ENCODE data around the gene FAM120A.

The FAM120A gene

DNA sequence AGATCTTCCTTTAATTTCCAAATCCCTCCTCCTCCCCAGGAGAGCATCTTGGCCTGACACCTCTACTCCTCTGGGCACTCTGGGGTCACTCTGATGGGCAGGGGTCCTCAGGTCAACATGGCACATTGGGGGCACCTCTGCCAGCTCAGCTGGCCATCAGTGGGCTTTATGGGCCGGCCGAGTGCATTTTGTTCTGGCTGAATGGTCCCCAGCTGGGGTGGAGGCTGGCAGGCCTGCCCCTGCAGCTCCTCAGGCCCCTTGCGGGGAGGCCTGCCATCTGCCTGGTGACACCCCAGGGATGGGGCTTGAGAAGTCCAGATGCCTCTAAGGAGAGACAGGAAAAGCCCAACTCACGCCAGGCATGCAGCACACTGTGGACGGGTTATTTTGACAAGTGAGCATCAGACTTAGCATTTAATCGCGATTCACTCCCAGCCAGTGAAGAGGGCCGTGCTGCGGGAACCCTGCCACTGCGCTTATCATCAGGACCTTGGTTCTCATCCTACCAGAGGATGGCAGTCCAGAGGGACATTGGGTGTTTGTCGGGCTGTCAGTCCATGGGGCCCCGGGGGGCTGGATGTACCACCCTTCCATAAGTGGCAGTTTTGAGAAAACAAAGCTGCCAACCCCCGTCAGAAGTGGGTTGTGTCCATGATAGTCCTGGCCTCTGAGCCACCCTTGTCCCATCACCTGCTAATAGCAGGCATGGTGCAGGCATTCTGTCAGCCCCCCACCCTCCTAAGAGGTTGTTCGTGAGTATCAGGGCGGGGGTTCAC is 146.6 kb downstream of the FAM120A start:
- no peak for DNase-seq

DNA sequence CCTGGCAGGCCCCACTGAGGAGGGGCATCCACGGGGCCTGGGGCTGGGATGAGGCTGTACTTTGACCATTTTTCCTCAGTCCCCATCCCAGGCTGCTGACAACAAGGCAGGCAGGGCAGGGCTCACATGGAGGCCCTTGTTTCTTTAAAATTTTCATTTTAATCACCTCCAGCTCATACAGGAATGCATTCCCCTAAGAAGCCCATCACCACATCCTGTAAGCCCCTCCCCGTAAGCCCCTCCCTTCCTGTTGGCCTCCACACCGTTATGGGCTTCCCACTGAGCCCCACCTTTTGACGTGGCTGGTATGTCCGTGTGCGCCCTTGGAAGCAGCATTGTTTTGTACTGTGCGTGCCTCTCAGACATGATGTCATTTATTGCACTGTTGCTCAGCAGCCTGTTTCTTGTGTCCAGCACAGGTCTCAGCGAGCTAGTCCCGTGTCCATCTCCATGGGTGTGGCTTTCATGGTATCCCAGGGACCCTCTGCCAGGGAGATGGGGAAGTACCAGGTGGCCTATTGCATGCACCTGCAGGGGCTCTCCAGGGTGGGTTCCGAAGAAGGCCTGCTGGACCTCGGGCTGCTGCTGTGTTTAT is 147.3 kb downstream of the FAM120A start:
- no peak for DNase-seq

- peak; percentile 27 for DNase-seq
Measured at GRCh38 chr9:93599571-93600403, 148.3 kb downstream of the FAM120A start.

- DNase-seq = peak; percentile 85
Measured at GRCh38 chr9:93600504-93600903, 149.0 kb downstream of the FAM120A start.

DNA sequence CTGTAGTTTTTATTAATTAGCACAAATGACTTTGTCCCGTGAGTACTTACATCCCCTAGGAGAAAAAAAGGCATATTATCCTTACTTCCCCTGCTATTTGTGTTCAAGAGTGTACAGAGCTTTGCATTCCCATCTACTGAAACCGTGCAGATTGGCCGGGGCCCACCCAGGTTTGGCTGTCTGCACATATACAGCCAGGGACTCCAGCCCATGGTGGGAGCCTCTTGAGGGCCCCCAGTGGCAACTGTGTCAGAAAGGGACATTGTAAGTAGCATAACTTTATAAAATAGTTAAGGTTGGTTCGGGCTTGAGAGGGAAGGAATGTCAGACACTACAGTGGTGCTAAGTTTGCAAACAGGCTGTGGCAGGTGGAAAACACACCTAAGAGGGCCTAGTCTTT is 149.6 kb downstream of the FAM120A start:
- DNase-seq = no peak

GRCh38 chr9:93601666-93602065 is 150.2 kb downstream of the FAM120A start:
- no peak for DNase-seq

DNA sequence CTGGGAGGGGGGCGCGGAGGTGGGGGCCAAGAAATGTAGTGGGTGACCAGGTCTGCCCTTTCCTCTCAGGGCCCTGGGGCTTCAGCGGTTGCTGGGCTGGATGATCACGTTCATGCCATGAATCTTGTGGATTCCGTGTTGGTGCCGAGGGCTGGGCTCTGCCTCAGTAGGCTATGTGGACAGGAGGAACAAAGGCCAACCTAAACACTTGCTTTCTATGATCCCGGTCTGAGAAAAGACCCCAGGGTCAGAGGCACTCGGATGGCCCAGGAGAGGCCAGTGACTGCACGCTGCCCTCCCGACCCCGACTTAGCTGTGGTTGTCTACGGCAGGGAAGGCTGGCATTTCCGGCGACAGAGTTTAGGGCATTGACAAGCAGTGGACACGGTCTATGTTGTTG is 151.5 kb downstream of the FAM120A start:
- DNase-seq = no peak

DNA sequence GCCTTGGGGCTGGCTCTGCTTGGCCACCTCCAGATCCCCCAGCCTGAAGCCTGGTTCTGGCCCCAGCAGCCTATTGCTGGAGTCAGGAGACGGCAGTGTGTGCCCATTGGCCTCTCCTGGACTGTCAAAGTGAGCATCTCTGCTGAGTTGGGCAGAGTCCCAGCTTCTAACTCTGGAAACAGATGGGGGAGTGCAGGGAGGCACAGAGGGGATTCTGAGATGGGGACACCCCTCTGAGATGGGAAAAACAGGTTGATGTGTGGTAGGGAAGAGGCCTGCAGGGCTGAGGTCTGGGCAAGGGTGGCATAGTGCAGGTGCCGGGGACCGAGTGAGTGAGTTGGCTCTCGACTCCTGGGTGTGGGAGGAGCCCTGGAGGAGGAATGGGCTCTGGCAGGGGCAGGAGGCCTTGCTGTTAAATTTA is 152.4 kb downstream of the FAM120A start:
- DNase-seq = no peak

- no peak for DNase-seq
Measured at GRCh38 chr9:93606187-93606586, 154.7 kb downstream of the FAM120A start.

DNA sequence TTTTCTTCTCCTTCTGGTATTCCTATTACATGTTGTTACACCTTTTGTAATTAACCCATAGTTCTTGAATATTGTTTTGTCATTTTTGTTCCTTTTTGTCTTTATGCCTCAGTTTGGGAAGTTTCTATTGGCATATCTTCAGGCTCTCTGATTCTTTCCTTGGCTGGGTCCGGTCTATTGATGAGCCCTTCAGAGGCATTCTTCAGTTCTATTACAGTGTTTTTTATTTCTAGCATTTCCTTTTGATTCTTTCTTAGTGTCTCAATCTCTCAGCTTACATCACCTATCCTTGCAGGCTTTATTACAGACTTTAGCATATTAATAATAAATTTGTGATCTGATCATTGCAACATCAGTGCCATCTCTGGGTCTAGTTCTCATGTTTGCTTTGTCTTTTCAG is 158.7 kb downstream of the FAM120A start:
- DNase-seq = no peak

GRCh38 chr9:93612052-93612795 is 160.7 kb downstream of the FAM120A start:
- DNase-seq = no peak

- DNase-seq = peak; percentile 6
Measured at GRCh38 chr9:93612796-93613154, 161.3 kb downstream of the FAM120A start.

DNA sequence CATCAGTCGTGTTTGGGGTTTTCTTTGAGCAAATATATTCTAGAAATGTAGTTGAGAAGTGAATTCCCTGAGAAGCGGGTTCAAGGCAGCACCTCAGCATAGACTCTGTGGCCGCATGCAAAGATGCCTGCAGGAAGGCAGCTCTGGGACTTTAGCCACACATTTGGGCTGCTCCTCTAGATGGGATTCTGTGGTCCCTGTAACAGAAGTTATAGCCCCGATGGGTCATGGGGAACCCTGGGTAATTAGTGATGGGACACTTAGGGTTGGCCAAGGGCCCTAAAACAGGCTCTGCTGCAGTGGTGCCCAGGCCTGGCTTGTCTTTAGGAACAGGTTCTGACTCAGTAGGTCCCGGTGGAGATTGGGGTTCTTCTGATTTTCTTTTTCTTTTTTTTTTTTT is 161.7 kb downstream of the FAM120A start:
- no peak for DNase-seq

- DNase-seq = no peak
Measured at GRCh38 chr9:93613791-93614190, 162.3 kb downstream of the FAM120A start.

DNA sequence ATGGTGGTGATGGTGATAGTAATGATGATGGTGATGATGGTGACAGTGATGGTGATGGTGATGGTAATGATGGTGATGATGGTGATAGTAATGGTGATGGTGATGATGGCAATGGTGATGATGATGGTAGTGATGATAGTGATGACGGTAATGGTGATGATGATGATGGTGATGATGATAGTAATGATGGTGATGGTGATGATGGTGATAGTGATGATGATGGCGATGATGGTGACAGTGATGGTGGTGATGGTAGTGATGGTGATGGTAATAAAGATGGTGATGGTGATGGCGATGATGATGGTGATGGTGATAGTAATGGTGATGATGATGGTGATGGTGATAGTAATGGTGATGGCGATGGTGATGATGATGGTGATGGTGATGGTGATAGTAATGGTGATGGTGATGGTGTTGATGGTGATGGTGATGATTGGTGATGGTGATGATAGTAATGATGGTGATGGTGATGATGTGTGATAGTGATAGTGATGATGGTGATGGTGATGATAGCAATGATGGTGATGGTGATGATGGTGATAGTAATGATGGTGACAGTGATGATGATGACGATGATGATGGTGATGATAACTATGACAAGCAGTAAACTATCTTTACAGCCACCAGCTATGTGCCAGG is 163.5 kb downstream of the FAM120A start:
- DNase-seq = no peak
